Stimulated activated CD4-positive, alpha-beta T cell treated with anti-CD3 and anti-CD28 coated beads, Interleukin-1b, Interleukin-23, amount 100 ng/mL, for 1 hour (primary cell): ENCODE results near the gene INAVA.

Experiments used
- DNase-seq, 2 donors: peaks; one replicate each; pipeline ENCODE4 v3.0.0-alpha.2; 2020; ENCODE audit warnings: low read depth in 2 of 2

INAVA gene

GRCh38 chr1:200894712-200895442, at the start of gene INAVA:
TSS of gene INAVA (plus strand) at chr1:200894900. CDS start at chr1:200898401, 3,501 bp downstream.
- no peak for DNase-seq

GRCh38 chr1:200845360-200845759, 49.3 kb upstream of the INAVA start:
- DNase-seq = no peak

GRCh38 chr1:200846398-200846797, 48.3 kb upstream of the INAVA start:
- DNase-seq = no peak

- no peak for DNase-seq
Measured at GRCh38 chr1:200849430-200849829, 45.3 kb upstream of the INAVA start.

- DNase-seq = no peak
Measured at GRCh38 chr1:200850554-200850953, 44.1 kb upstream of the INAVA start.

GRCh38 chr1:200856716-200857357, 37.9 kb upstream of the INAVA start:
- no peak for DNase-seq

GRCh38 chr1:200857804-200858203, 36.9 kb upstream of the INAVA start:
- no peak for DNase-seq

GRCh38 chr1:200861937-200862647, 32.6 kb upstream of the INAVA start:
- DNase-seq = no peak

GRCh38 chr1:200862713-200863415, 31.8 kb upstream of the INAVA start:
- DNase-seq = no peak

- DNase-seq = no peak
Measured at GRCh38 chr1:200866116-200866515, 28.6 kb upstream of the INAVA start.

GRCh38 chr1:200866521-200866920, 28.2 kb upstream of the INAVA start:
- no peak for DNase-seq

GRCh38 chr1:200867018-200867811, 27.5 kb upstream of the INAVA start:
- DNase-seq = no peak

GRCh38 chr1:200869376-200869752, 25.3 kb upstream of the INAVA start:
- no peak for DNase-seq

- no peak for DNase-seq
Measured at GRCh38 chr1:200869753-200870391, 24.8 kb upstream of the INAVA start.

GRCh38 chr1:200872446-200873115, 22.1 kb upstream of the INAVA start, which contains the start of gene GPR25:
TSS of gene GPR25 (plus strand) at chr1:200872981. CDS start at chr1:200873038, 57 bp downstream.
- DNase-seq = no peak

- DNase-seq = no peak
Measured at GRCh38 chr1:200873116-200873670, 21.5 kb upstream of the INAVA start.

GRCh38 chr1:200873671-200874397, 20.9 kb upstream of the INAVA start:
- no peak for DNase-seq

GRCh38 chr1:200874694-200875093, 20.0 kb upstream of the INAVA start:
- no peak for DNase-seq

- DNase-seq = no peak
Measured at GRCh38 chr1:200875416-200875815, 19.3 kb upstream of the INAVA start.
